MCF 10A (cell line): ENCODE results near the gene C1GALT1. TPM values are rescaled to one million over a fixed set of nuclear protein-coding genes. Genes with fewer than 3 reads are reported as not detected.

Experiments used
- BruUV-seq: library from RNA; stranded (reverse); fragments of 400-500 nt; replicated peaks from 2 replicates; lab custom pipeline; 2021; lab: Mats Ljungman, UMichigan
- CTCF ChIA-PET: fragments of 300-600 bp; sonication (Branson Sonifier 250); formaldehyde crosslinking; extraction: SDS; loops from one replicate; lab custom pipeline; 2021; ENCODE audit warnings: antibody characterized with exemption, inconsistent platforms; lab: Yijun Ruan, JAX
- POLR2A ChIA-PET: fragments of 300-600, 350-650 bp; sonication (Branson Sonifier 250); formaldehyde crosslinking; extraction: SDS; loops from one replicate; lab custom pipeline; 2020; ENCODE audit warnings: antibody characterized with exemption, inconsistent platforms; lab: Yijun Ruan, JAX
- DNase-seq: peaks from one replicate; pipeline ENCODE4 v3.0.0-alpha.2; 2018; ENCODE audit not compliant: unreplicated experiment
- H3K27ac Mint-ChIP-seq: one replicate; pipeline ENCODE4 v1.8.0; 2022; ENCODE audit warnings: mild to moderate bottlenecking, low read depth, mixed read lengths; ENCODE audit not compliant: unreplicated experiment
- H3K27me3 Mint-ChIP-seq: one replicate; pipeline ENCODE4 v1.8.0; 2022; ENCODE audit warnings: mixed read lengths; ENCODE audit not compliant: insufficient read depth, unreplicated experiment
- H3K36me3 Mint-ChIP-seq: one replicate; pipeline ENCODE4 v1.8.0; 2022; ENCODE audit warnings: mild to moderate bottlenecking, moderate library complexity, mixed read lengths; ENCODE audit not compliant: insufficient read depth, unreplicated experiment
- H3K4me1 Mint-ChIP-seq: one replicate; pipeline ENCODE4 v1.8.0; 2022; ENCODE audit warnings: mixed read lengths; ENCODE audit not compliant: insufficient read depth, unreplicated experiment
- H3K4me3 Mint-ChIP-seq: one replicate; pipeline ENCODE4 v1.8.0; 2022; ENCODE audit warnings: mild to moderate bottlenecking, moderate library complexity, mixed read lengths; ENCODE audit not compliant: unreplicated experiment
- H3K9me3 Mint-ChIP-seq: one replicate; pipeline ENCODE4 v1.8.0; 2022; ENCODE audit warnings: mixed read lengths; ENCODE audit not compliant: unreplicated experiment
- intact Hi-C: fragments of 100-400 bp; cut with micrococcal nuclease; formaldehyde crosslinking; loops from 2 replicates; pipeline ENCODE4 v1.14.1; 2022
- total RNA-seq: library from RNA; stranded (reverse); gene quantifications from 2 replicates; pipeline ENCODE4 v1.2.3, GENCODE V29; 2022
- TF ChIP-seq, protein P1 (sequence below): fragments of 200-600 bp; IDR thresholded peaks from one replicate; pipeline ENCODE4 v1.8.0; 2022; ENCODE audit warnings: antibody characterized with exemption, mild to moderate bottlenecking; ENCODE audit not compliant: unreplicated experiment

C1GALT1 gene
- total RNA-seq, 1 experiment from 2014 or later: 30.9 TPM

GRCh38 chr7:7173956-7174632 is 8.2 kb upstream of the C1GALT1 start:
- H3K36me3 Mint-ChIP-seq: peaks cover 6% of the 10 kb centered on the region
- POLR2A ChIA-PET: interaction anchor here (0.6 to 8.3 kb wide), 5 partner anchors 8 to 274 kb away, joined by 3 to 87 read pairs (median 29); partner anchors contain the start of gene C1GALT1
- peaks cover 26% of the 10 kb centered on the region for H3K9me3 Mint-ChIP-seq
- no peaks in the 10 kb centered on the region for H3K27me3 Mint-ChIP-seq
- no peak for DNase-seq
- H3K4me3 Mint-ChIP-seq: no peak overlapping the region
- BruUV-seq: no TSS peak
- TF ChIP-seq, protein P1, sequence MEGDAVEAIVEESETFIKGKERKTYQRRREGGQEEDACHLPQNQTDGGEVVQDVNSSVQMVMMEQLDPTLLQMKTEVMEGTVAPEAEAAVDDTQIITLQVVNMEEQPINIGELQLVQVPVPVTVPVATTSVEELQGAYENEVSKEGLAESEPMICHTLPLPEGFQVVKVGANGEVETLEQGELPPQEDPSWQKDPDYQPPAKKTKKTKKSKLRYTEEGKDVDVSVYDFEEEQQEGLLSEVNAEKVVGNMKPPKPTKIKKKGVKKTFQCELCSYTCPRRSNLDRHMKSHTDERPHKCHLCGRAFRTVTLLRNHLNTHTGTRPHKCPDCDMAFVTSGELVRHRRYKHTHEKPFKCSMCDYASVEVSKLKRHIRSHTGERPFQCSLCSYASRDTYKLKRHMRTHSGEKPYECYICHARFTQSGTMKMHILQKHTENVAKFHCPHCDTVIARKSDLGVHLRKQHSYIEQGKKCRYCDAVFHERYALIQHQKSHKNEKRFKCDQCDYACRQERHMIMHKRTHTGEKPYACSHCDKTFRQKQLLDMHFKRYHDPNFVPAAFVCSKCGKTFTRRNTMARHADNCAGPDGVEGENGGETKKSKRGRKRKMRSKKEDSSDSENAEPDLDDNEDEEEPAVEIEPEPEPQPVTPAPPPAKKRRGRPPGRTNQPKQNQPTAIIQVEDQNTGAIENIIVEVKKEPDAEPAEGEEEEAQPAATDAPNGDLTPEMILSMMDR: no peak
- H3K4me1 Mint-ChIP-seq: peaks cover 23% of the 10 kb centered on the region
- intact Hi-C loops: no loop called here
- no peak overlapping the region for H3K27ac Mint-ChIP-seq
- CTCF ChIA-PET: interaction anchor here (0.7 to 9.8 kb wide), 2 partner anchors 70 to 98 kb away, joined by 3 to 111 read pairs; no protein-coding TSS in a partner anchor

DNA sequence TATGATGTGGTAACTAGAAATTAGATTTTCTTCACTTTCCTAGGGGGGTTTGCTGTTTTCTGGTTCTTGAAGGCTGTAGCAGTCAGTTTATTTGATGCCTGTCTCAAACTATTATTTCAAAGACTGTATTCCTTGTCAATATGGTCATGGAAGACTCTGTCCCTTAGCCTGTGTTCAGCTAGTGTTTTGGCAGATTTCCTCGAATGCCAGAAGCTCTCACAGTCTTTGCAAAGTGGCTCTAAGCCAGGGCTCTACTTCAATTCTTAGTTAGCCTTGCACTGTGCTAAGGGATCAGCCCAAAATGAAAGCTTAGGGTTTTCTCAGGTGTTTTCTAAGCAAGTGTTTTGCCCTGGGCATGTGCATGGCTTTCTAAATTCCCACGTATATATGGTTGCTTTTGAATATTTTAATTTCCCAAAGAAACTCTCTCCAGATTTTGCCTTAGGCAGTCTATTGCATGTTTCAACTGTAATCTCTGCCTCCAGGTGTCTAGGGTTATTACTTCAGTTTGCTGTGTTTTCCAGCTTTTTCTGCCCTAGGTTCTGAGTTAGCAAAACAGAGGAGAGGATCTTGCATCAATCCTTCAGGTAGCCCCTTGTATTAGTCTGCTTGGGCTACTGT is 7.2 kb upstream of the C1GALT1 start:
- ChIA-PET POLR2A (interaction anchor here (0.6 to 8.3 kb wide), 7 partner anchors 17 to 273 kb away, joined by 3 to 87 read pairs (median 10); no protein-coding TSS in a partner anchor), CTCF (interaction anchor here (0.5 to 9.8 kb wide), 5 partner anchors 31 to 673 kb away, joined by 3 to 111 read pairs (median 3); no protein-coding TSS in a partner anchor)
- Mint-ChIP-seq H3K27ac (peak overlapping the region; percentile 33), H3K4me3 (no peak overlapping the region), H3K36me3 (peaks cover 6% of the 10 kb centered on the region), H3K4me1 (peaks cover 25% of the 10 kb centered on the region), H3K9me3 (peaks cover 21% of the 10 kb centered on the region), H3K27me3 (no peaks in the 10 kb centered on the region)
- no TSS peak for BruUV-seq
- peak; percentile 17 for DNase-seq
- TF ChIP-seq, protein P1: no peak
- intact Hi-C loops: no loop called here

- H3K4me3 Mint-ChIP-seq: peak overlapping the region; percentile 43
- H3K27ac Mint-ChIP-seq: peak overlapping the region; percentile 82
- ChIA-PET POLR2A (interaction anchor here (0.6 to 8.3 kb wide), 12 partner anchors 11 to 259 kb away, joined by 3 to 87 read pairs (median 6); no protein-coding TSS in a partner anchor), CTCF (interaction anchor here (0.6 to 9.8 kb wide), 9 partner anchors 18 to 417 kb away, joined by 3 to 111 read pairs (median 3); no protein-coding TSS in a partner anchor)
- DNase-seq: peak; percentile 91
- H3K4me1 Mint-ChIP-seq: peaks cover 31% of the 10 kb centered on the region
- no peaks in the 10 kb centered on the region for H3K27me3 Mint-ChIP-seq
- intact Hi-C loops: no loop called here
- TF ChIP-seq, protein P1: no peak
- BruUV-seq: TSS peak; percentile 31
- peaks cover 15% of the 10 kb centered on the region for H3K9me3 Mint-ChIP-seq
- H3K36me3 Mint-ChIP-seq: peaks cover 6% of the 10 kb centered on the region
These were observed 5.8 kb upstream of the C1GALT1 start for GRCh38 chr7:7176406-7177043.
